ENCODE data around the gene OGG1. TPM values are rescaled to one million over a fixed set of nuclear protein-coding genes. Genes with fewer than 3 reads are reported as not detected.

Gene OGG1
- total RNA-seq = 16.0 and 18.1 TPM in 2 replicates

DNA sequence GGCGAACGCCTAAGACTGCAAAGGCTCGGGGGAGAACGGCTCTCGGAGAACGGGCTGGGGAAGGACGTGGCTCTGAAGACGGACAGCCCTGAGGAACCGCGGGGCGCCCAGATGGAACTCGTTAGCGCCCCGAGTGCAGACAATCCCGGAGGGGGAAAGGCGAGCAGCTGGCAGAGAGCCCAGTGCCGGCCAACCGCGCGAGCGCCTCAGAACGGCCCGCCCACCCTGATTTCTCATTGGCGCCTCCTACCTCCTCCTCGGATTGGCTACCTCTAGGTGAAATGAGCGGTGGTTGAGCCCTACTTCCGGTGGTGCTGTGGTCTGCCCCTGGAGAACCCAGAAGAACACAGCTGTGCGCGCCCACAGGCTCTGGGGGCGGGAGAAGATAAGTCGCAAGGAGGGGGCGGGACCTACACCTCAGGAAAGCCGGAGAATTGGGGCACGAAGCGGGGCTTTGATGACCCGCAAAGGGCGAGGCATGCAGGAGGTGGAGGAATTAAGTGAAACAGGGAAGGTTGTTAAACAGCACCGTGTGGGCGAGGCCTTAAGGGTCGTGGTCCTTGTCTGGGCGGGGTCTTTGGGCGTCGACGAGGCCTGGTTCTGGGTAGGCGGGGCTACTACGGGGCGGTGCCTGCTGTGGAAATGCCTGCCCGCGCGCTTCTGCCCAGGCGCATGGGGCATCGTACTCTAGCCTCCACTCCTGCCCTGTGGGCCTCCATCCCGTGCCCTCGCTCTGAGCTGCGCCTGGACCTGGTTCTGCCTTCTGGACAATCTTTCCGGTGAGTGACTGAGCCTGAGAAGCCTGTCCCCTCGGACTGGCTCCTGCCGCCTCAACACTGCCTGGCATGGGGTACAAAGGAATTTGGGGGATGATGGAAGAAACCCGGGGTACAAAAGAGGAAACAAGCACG is at the start of gene OGG1:
OGG1 (plus strand) TSS at position 308 of the 911 bp plus-strand sequence; CDS start at position 643, 335 bp downstream.

DNA sequence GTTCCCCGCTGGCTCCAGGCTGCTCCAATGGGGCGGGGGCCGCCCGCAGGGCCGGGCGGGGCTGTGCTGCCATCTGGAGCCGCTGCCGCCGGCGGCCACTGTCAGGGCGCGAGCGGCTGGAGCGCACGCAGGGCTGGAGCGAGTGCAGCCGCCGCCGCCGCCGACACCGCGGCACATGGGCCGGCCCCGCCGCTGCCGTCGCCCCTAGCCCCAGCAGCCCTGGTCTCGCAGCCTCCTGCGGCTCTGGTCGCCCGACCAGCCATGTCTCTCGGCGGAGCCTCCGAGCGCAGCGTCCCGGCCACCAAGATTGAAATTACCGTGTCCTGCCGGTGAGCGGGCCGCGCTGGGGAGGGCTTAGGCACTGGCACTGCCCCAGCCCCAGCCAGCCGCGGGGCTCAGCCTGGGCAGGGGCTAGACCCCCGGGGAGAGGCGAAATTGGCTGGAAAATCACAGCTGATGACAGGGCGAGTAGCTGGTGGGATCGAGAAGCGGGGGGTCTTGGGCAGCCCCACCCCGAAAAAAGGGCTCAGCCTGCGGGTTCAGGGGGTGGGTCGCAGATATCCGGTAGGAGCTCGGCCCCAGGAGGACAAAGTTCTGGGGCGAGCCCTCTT is 45.9 kb upstream of the OGG1 start, which contains the start of gene CPNE9:
CPNE9 (plus strand) TSS at position 98 of the 611 bp plus-strand sequence; CDS start at position 262, 164 bp downstream.

DNA sequence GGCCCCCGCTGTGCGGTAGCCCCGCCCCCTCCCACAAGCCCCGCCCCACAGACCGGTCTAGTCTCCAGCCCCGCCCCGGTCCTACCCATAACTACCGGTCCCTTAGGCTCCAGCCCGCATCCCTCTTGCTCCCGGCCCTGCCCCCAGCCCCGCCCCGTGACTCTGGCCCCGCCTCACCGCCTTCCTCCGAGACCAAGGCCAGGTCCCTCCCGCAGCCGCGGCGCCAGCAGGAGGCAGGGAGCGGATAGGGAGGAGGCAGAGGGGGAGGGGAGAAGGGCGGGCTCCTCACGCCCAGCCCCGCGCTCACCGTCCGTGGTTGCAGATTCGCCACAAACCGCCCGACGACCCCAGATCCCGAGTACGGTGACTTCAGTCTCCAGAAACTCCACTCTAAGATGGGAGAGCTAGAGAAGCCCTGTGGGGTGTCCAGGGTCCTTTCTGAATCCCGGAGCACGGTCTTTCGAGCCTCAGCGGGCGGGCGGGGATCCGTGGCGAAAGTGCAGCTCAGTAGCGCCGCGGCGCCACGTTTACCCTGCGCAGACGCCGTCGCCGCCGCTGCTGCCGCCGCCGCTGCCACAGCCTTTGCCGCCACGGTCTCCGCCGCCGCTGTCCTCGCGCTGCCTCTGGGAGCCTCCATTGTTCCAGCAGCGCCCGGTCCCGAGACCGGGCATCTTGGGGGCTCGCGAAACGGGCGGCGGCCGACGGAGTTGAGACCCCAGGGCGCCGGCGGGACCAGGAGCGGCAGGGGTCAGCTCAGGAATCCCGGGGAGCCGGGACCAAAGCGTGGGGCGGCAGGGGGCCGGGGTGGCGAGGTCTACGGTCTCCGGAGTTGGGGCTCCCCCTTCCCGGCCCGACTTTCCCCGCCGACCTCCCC is 18.3 kb upstream of the OGG1 start, which contains the start of gene BRPF1:
BRPF1 (plus strand) TSS at position 530 of the 874 bp plus-strand sequence. CDS start 2,406 bp downstream, outside the sequence.

DNA sequence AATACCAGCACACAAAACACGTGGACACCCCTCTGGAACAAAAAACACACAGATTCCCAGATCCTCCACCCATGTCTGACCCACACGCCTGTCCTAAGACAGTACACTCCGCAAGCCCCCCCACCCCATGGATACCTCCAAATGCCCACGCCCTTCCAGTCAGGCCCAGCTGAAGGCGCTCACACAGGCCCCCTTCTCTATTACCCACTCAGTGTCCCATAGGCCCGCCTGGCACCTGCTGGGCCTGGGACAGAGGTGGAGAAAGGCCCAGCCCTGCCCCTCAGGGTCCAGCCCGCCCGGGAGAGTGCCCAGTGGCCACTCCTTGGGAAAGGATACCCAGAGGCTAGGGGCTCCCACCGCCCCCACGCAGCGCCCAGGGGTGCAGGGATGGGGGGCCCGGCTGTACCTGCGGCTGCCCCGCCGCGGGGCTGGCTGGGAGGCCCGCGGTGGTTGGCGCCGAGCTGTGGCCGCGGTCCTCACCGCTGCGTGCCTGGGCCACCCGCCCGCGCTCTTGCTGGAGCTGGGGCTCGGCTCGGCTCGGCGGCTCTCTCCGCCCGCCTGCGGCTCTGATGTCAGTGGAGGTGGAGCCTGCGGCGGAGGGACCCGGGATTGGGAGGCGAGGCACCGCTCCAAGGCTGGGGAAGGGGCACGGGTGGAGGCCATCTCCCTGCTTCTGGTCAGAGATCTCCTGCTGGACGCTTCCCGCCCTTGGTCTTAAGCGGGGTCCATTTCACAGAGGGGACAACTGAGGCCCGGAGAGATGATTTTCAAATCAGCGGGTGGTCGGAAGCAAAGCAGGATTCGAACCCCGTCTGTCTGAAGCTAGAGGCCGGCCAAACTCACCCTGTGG is 19.9 kb downstream of the OGG1 start, which contains the start of gene CAMK1:
CAMK1 (minus strand) TSS at position 522 of the 850 bp plus-strand sequence. CDS start 2,198 bp downstream, outside the sequence.

DNA sequence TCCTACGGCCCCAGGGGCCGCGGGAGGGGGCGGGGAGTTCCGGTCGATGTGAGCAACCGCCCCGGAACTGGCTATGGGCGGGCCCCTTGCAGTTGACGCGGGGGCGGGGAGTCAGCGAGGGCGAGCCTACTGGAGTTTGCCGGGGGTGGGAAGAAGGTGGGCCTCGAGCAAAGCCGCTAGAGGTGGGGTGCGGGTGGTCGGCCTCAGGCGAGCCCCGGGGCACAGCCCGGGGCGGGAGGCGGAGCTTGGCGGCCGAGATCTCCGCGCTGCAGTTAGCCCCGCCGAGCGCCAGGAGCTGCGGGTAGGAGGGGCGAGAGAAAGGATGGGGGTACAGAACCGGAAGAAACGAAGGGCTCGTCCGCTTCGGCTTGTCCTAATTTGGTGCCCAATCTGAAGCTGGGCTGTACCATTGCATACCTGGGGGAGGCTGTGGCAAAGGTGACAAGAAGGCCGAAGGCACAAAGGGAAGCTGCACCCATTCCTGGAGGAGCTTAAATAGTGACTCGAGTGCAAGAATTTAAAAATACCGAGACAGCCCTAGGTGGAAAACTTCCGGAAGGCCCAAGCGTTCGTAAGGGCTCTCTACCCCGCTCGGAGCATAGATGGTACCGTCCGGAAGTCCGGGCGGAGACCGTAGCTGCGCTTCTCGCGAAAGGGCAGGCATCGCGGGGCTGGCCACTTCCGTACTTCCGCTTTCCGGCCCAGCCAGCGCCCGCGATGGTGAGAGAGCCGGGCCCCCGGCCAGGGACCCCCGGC is 42.8 kb downstream of the OGG1 start, which contains the start of the genes ARPC4 and TADA3:
ARPC4 (plus strand) TSS at position 678 of the 756 bp plus-strand sequence; CDS start at position 718, 40 bp downstream.
TADA3 (minus strand) TSS at position 69 of the 756 bp plus-strand sequence. CDS start 1,007 bp downstream, outside the sequence.

Other genes starting within 250 kb of the OGG1 start
- not detected in 2 replicates for gene LHFPL4, start 196.1 kb upstream of the OGG1 start, total RNA-seq
- gene MTMR14, start 100.4 kb upstream of the OGG1 start, total RNA-seq = 36.4 and 46.6 TPM in 2 replicates
- gene CPNE9, start 46.1 kb upstream of the OGG1 start, total RNA-seq = not detected in 2 replicates
- gene BRPF1, start 18.2 kb upstream of the OGG1 start, total RNA-seq = 19.9 and 23.7 TPM in 2 replicates
- gene CAMK1, start 20.0 kb downstream of the OGG1 start, total RNA-seq = 29.5 and 37.3 TPM in 2 replicates
- gene TADA3, start 42.5 kb downstream of the OGG1 start, total RNA-seq = 28.4 and 47.8 TPM in 2 replicates
- 266 and 345 TPM in 2 replicates for gene ARPC4, start 43.1 kb downstream of the OGG1 start, total RNA-seq
- gene TTLL3, start 60.3 kb downstream of the OGG1 start, total RNA-seq = 4.2 and 15.2 TPM in 2 replicates
- 20.5 and 21.3 TPM in 2 replicates for gene RPUSD3, start 94.1 kb downstream of the OGG1 start, total RNA-seq
- gene CIDEC, start 130.3 kb downstream of the OGG1 start, total RNA-seq = 0.09 TPM in 1 of 2 replicates, not detected in the other
- 25.8 and 26.7 TPM in 2 replicates for gene JAGN1, start 140.7 kb downstream of the OGG1 start, total RNA-seq
- 0.18 and 0.19 TPM in 2 replicates for gene IL17RE, start 152.9 kb downstream of the OGG1 start, total RNA-seq
- gene IL17RC, start 167.1 kb downstream of the OGG1 start, total RNA-seq = 12.1 and 14.7 TPM in 2 replicates
- 19.1 and 49.9 TPM in 2 replicates for gene CRELD1, start 183.9 kb downstream of the OGG1 start, total RNA-seq
- gene PRRT3, start 202.5 kb downstream of the OGG1 start, total RNA-seq = 0.72 and 0.94 TPM in 2 replicates
- 48.8 and 48.9 TPM in 2 replicates for gene EMC3, start 236.9 kb downstream of the OGG1 start, total RNA-seq

Measured in endothelial cell of coronary artery (primary cell).